ENCODE measurements around the gene ISG20L2.
A peak's percentile ranks its signal among the peaks of the same experiment; 100 is the strongest.

The ISG20L2 gene

DNA sequence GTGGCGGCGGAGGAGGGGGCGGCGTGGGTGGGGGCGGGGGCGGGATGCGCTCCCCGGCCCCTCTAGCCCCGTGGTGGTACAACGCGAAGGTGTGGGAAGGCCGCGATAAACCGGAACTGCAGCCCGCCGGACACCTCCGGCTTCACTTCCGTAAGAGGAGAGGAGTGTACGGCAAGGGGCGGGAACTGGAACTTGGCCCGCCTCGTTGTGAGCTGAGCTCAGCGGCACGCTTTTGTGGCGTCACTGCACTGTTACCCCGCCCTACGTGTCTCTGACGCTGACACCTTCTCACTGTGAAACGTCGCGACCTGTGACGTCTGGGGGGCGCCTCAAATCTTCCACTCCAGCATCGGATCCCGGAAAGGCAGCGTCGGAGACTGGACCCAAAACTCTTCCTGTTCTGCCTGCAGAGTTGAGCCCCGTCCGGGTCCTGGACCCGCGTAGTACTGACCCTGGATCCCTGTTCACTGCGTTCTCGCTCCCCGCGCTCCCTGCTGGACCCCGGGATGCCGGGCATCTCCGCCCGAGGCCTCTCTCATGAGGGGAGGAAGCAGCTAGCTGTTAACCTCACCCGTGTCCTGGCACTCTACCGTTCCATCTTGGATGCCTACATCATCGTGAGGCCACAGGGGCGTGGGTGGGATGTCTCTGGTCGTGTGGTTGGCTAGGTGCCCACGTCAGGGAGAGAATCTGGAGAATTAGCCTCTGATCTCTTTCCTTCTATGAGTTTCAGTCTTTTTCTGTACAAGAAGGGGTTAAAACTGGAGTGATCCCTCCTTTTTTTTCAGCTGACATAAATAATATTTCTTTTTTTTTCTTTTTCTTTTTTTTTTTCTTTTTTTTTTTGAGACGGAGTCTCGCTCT lies at the start of gene ISG20L2:
Gene ISG20L2, minus strand, starts transcription at position 168 of the 864 bp plus-strand sequence. CDS start 1,114 bp downstream, outside the sequence.
- TF ChIP-seq, protein P1, sequence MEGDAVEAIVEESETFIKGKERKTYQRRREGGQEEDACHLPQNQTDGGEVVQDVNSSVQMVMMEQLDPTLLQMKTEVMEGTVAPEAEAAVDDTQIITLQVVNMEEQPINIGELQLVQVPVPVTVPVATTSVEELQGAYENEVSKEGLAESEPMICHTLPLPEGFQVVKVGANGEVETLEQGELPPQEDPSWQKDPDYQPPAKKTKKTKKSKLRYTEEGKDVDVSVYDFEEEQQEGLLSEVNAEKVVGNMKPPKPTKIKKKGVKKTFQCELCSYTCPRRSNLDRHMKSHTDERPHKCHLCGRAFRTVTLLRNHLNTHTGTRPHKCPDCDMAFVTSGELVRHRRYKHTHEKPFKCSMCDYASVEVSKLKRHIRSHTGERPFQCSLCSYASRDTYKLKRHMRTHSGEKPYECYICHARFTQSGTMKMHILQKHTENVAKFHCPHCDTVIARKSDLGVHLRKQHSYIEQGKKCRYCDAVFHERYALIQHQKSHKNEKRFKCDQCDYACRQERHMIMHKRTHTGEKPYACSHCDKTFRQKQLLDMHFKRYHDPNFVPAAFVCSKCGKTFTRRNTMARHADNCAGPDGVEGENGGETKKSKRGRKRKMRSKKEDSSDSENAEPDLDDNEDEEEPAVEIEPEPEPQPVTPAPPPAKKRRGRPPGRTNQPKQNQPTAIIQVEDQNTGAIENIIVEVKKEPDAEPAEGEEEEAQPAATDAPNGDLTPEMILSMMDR (IDR thresholded peaks at IDR 0.05; ENCODE audit: control insufficient read depth, extremely low read depth, insufficient read depth), result no peak
- peak; percentile 95 for DNase-seq (ENCODE audit: low read depth)
- H3K4me3 ChIP-seq (ENCODE audit: low read depth, low read length), result peak within 1 kb of the TSS; percentile 100

DNA sequence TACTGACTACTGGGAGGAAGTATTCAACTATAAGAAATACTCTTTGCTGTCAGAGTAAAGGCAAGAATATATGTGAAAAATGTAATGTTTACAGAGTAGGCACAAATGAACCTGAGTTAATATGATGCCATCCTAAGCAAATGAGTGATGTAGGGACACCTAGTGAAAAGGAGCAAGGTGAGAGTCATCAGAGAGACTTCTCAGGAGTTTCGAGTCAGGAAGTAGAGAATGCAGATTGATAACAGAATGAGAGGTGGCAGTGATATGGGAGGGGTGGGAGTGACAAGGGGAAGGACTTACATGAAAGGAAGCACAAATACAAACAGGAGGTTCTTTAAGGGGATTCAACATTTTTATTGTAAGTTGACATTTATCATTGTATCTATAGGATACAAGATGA lies 49.0 kb upstream of the ISG20L2 start:
- no peak for DNase-seq (ENCODE audit: low read depth)
- TF ChIP-seq, protein P1 (IDR thresholded peaks at IDR 0.05; ENCODE audit: control insufficient read depth, extremely low read depth, insufficient read depth), result no peak
- H3K4me3 ChIP-seq (ENCODE audit: low read depth, low read length), result no peak overlapping the region

- TF ChIP-seq, protein P1 (IDR thresholded peaks at IDR 0.05; ENCODE audit: control insufficient read depth, extremely low read depth, insufficient read depth), result no peak
- DNase-seq (ENCODE audit: low read depth), result no peak
- H3K4me3 ChIP-seq (ENCODE audit: low read depth, low read length), result no peak overlapping the region
Observed at GRCh38 chr1:156776942-156777341, 48.4 kb upstream of the ISG20L2 start.

- no peak for DNase-seq (ENCODE audit: low read depth)
- no peak overlapping the region for H3K4me3 ChIP-seq (ENCODE audit: low read depth, low read length)
- TF ChIP-seq, protein P1 (IDR thresholded peaks at IDR 0.05; ENCODE audit: control insufficient read depth, extremely low read depth, insufficient read depth), result no peak
Observed at GRCh38 chr1:156775799-156776198, 47.2 kb upstream of the ISG20L2 start.

DNA sequence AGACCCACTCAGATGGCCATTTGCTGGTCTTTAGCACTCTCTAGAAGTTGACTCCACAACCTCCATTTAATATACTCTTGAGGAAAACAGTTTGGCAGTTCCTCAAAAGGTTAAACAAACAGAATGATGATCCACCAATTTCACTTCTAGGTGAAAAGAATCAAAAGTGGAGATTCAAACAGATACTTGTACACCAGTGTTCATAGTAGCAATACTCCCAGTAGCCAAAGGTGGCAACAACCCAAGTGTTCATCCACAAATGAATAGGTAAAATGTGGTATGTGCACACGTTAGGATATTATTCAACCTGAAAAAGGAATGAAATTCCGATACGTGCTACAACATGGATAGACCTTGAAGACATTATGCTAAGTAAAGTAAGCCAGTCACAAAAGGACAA lies 45.0 kb upstream of the ISG20L2 start:
- DNase-seq (ENCODE audit: low read depth), result no peak
- H3K4me3 ChIP-seq (ENCODE audit: low read depth, low read length), result no peak overlapping the region
- TF ChIP-seq, protein P1 (IDR thresholded peaks at IDR 0.05; ENCODE audit: control insufficient read depth, extremely low read depth, insufficient read depth), result no peak

- TF ChIP-seq, protein P1 (IDR thresholded peaks at IDR 0.05; ENCODE audit: control insufficient read depth, extremely low read depth, insufficient read depth), result no peak
- DNase-seq (ENCODE audit: low read depth), result no peak
Observed at GRCh38 chr1:156772728-156773497, 44.3 kb upstream of the ISG20L2 start.

More at GRCh38 chr1:156772728-156773497, 44.3 kb upstream of the ISG20L2 start:
- no peak overlapping the region for H3K4me3 ChIP-seq (ENCODE audit: low read depth, low read length)

All from LNCaP clone FGC (cell line).